PFSK-1 (cell line): ENCODE results near the gene RPGRIP1L.

ENCODE experiments used
- POLR2AphosphoS5 ChIP-seq: IDR thresholded peaks from 2 replicates; pipeline ENCODE4 v1.6.1; 2012; ENCODE audit warnings: low read depth, mild to moderate bottlenecking, control low read depth, low read length, moderate library complexity
- REST ChIP-seq, 2 experiments: IDR thresholded peaks; 2 replicates each; pipeline versions ENCODE4 v1.6.1 to v1.8.0; 2011 to 2012; ENCODE audit warnings: low read depth in 2 of 2, low read length in 2 of 2, control low read depth in 1 of 2, inconsistent platforms in 1 of 2, mild to moderate bottlenecking in 1 of 2, moderate library complexity in 1 of 2; ENCODE audit not compliant: insufficient read depth in 1 of 2
- SIN3A ChIP-seq: IDR thresholded peaks from 2 replicates; pipeline ENCODE4 v1.6.1; 2012; ENCODE audit warnings: mild to moderate bottlenecking, low read length, moderate library complexity, borderline replicate concordance; ENCODE audit not compliant: insufficient read depth
- TAF1 ChIP-seq: IDR thresholded peaks from 2 replicates; pipeline ENCODE4 v1.6.1; 2012; ENCODE audit warnings: low read length, control low read depth, borderline replicate concordance; ENCODE audit not compliant: insufficient read depth

- TF ChIP-seq TAF1 = no peak
- no peak for TF ChIP-seq SIN3A
- TF ChIP-seq POLR2AphosphoS5 = no peak
- TF ChIP-seq REST (IDR thresholded peaks at IDR 0.05; ENCODE audit: insufficient read depth in 1 of 2, low read depth in 2 of 2, low read length in 2 of 2) = no peak
These were observed 4.8 kb upstream of the RPGRIP1L start for GRCh38 chr16:53708490-53708889.
